B cell (primary cell): Measurements from ENCODE around the gene ARRDC3. TPM values are rescaled to one million over a fixed set of nuclear protein-coding genes. Genes with fewer than 3 reads are reported as not detected.

Experiments used
- ATAC-seq: fragments of 200-7000 bp; cut with Tn5 transposase; one replicate; pipeline ENCODE4 v1.10.0; 2021; ENCODE audit warnings: low read depth, mild to moderate bottlenecking, moderate number of reproducible peaks, moderate library complexity
- CTCF ChIA-PET: fragments of 350-600 bp; sonication (Branson Sonifier 250); formaldehyde crosslinking; loops from one replicate; lab custom pipeline; 2021; ENCODE audit warnings: antibody characterized with exemption, inconsistent platforms; lab: Charles Lee
- POLR2A ChIA-PET: fragments of 350-600 bp; sonication (Branson Sonifier 250); formaldehyde crosslinking; loops from one replicate; lab custom pipeline; 2021; ENCODE audit warnings: antibody characterized with exemption; lab: Charles Lee
- DNase-seq: peaks from one replicate; pipeline ENCODE4 v3.0.0; 2013
- H2AFZ ChIP-seq: 2 replicates; pipeline ENCODE4 v1.6.1; 2012; ENCODE audit warnings: mild to moderate bottlenecking, low read depth, low read length; ENCODE audit not compliant: insufficient read depth, poor library complexity, severe bottlenecking
- H3K27ac ChIP-seq, 2 donors: 1 replicate in 1 of 2; 2 replicates in 1 of 2; pipeline ENCODE4 v1.5.1; 2012 to 2013; ENCODE audit warnings: low read length in 2 of 2, mild to moderate bottlenecking in 2 of 2, moderate library complexity in 1 of 2
- H3K27me3 ChIP-seq, 4 experiments: fragments of 200-600 bp in 1 of 4; sonication (generic) in 1 of 4; replicated peaks in 1 of 4; 1 replicate in 2 of 4; 2 replicates in 2 of 4; pipeline versions ENCODE4 v1.6.1 to v1.7.0; 2013 to 2016; ENCODE audit warnings: low read length in 3 of 4, mild to moderate bottlenecking in 2 of 4, mixed read lengths in 1 of 4, moderate library complexity in 1 of 4; ENCODE audit not compliant: insufficient read depth in 4 of 4, control insufficient read depth in 3 of 4; ENCODE audit errors: control extremely low read depth in 1 of 4
- H3K36me3 ChIP-seq, 2 experiments: replicated peaks in 1 of 2; 1 replicate in 1 of 2; 2 replicates in 1 of 2; pipeline versions ENCODE4 v1.6.1 to v1.7.1; 2013; ENCODE audit warnings: low read length in 1 of 2; ENCODE audit not compliant: insufficient read depth in 2 of 2, control insufficient read depth in 1 of 2; ENCODE audit errors: control extremely low read depth in 1 of 2, extremely low read depth in 1 of 2
- H3K4me1 ChIP-seq, 2 donors: fragments of 200-600 bp in 1 of 2; sonication (generic) in 1 of 2; 1 replicate in 1 of 2; 2 replicates in 1 of 2; pipeline versions ENCODE4 v1.5.1 to v1.6.1; 2013 to 2017; ENCODE audit warnings: low read length in 2 of 2; ENCODE audit not compliant: control insufficient read depth in 2 of 2, insufficient read depth in 2 of 2
- H3K4me2 ChIP-seq: replicated peaks from 2 replicates; pipeline ENCODE3; 2012; ENCODE audit warnings: mild to moderate bottlenecking, low read depth, low read length; ENCODE audit not compliant: poor library complexity, severe bottlenecking
- H3K4me3 ChIP-seq, 5 experiments: fragments of 200-600 bp in 1 of 5; sonication (generic) in 1 of 5; 1 replicate in 3 of 5; 2 replicates in 2 of 5; pipeline versions ENCODE4 v1.5.1 to v1.7.0; 2011 to 2016; ENCODE audit warnings: low read length in 4 of 5, mild to moderate bottlenecking in 4 of 5, low read depth in 2 of 5, control low read depth in 1 of 5, moderate library complexity in 1 of 5; ENCODE audit not compliant: insufficient read depth in 1 of 5; ENCODE audit errors: control extremely low read depth in 1 of 5, extremely low read depth in 1 of 5
- H3K79me2 ChIP-seq: fragments of 200-600 bp; sonication (generic); one replicate; pipeline ENCODE4 v1.6.0; 2016; ENCODE audit warnings: low read length; ENCODE audit not compliant: control insufficient read depth, insufficient read depth
- H3K9ac ChIP-seq: fragments of 200-600 bp; sonication (generic); 2 replicates; pipeline ENCODE4 v1.6.1; 2017; ENCODE audit warnings: mild to moderate bottlenecking, low read length, moderate library complexity
- H3K9me3 ChIP-seq, 3 donors: one replicate each; pipeline versions ENCODE4 v1.6.1 to v1.7.1; 2013; ENCODE audit warnings: low read length in 2 of 3; ENCODE audit not compliant: control insufficient read depth in 2 of 3, insufficient read depth in 1 of 3; ENCODE audit errors: control extremely low read depth in 1 of 3
- H4K20me1 ChIP-seq: 2 replicates; pipeline ENCODE4 v1.6.0; 2012; ENCODE audit warnings: mild to moderate bottlenecking, low read length; ENCODE audit not compliant: insufficient read depth, control insufficient read depth, poor library complexity, severe bottlenecking
- H3K27ac Mint-ChIP-seq: one replicate; pipeline ENCODE4 v1.8.0; 2021; ENCODE audit warnings: mixed read lengths
- H3K27me3 Mint-ChIP-seq: one replicate; pipeline ENCODE4 v1.8.0; 2021; ENCODE audit warnings: mixed read lengths
- H3K4me1 Mint-ChIP-seq: one replicate; pipeline ENCODE4 v1.8.0; 2021; ENCODE audit warnings: mixed read lengths
- H3K4me3 Mint-ChIP-seq: one replicate; pipeline ENCODE4 v1.8.0; 2021; ENCODE audit warnings: mixed read lengths
- H3K9me3 Mint-ChIP-seq: one replicate; pipeline ENCODE4 v1.8.0; 2022; ENCODE audit warnings: mixed read lengths; ENCODE audit not compliant: insufficient read depth
- EZH2 ChIP-seq: IDR thresholded peaks from 2 replicates; pipeline ENCODE4 v1.6.1; 2012; ENCODE audit warnings: borderline replicate concordance, low read depth, mild to moderate bottlenecking, moderate library complexity, low read length; ENCODE audit not compliant: insufficient read depth, poor library complexity, severe bottlenecking
- WGBS: methylation state at CpG from one replicate; pipeline ENCODE4 v1.1.5; 2013; ENCODE audit warnings: missing lambda C conversion rate; ENCODE audit not compliant: insufficient coverage; 5-methylcytosine and 5-hydroxymethylcytosine counted together
- intact Hi-C: fragments of 100-400 bp; cut with micrococcal nuclease; formaldehyde crosslinking; loops from one replicate; pipeline ENCODE4 v1.10.0; 2022
- polyA plus RNA-seq: library from polyadenylated mRNA; depleted of rRNA; stranded (reverse); fragments of >200 nt; gene quantifications from 2 replicates; pipeline ENCODE4 v1.2.3, GENCODE V29; 2012
- total RNA-seq, 2 donors: library from RNA; stranded (reverse); fragments of 120-200 nt in 1 of 2; gene quantifications; 1 replicate in 1 of 2; 2 replicates in 1 of 2; pipeline versions ENCODE4 v1.2.3 to v1.2.4, GENCODE V29; 2013 to 2022
- TF ChIP-seq, protein P1 (sequence below): fragments of 200-600 bp; IDR thresholded peaks from one replicate; pipeline ENCODE4 v1.8.0; 2022; ENCODE audit warnings: antibody characterized with exemption, mild to moderate bottlenecking

Gene ARRDC3
- total and polyA plus RNA-seq, 2 donors (not counting 1 experiment from before 2014, with no cell fraction given) = 52.9 to 84.9 TPM

DNA sequence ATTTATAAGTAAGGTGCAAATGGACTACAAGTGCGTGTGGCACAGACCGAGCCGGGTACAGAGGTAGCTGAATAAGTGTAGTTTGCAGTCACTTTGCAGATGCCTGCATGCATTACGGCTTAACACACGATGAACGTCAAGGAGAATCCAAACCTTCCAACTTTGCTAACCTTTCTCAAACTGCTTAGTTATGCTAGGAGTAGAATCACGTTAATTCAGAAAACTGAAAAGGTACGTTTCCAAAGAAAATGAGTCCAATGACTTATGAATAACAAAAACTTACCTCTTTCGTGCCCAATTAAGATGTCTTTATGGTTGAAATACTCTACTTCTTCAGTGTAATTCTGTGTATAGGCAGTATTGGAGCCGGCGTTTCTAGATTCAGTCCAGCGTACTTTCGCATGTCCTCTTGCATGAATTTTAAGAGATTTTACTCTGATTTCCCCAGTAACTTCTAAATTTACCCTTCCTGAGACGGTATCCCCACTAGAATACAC, 539 bp downstream of the ARRDC3 start:
- ChIA-PET POLR2A (interaction anchor here (0.5 to 3.0 kb wide), 10 partner anchors 20 to 973 kb away, joined by 3 to 15 read pairs (median 6); partner anchors contain the start of genes CETN3 and LYSMD3), CTCF (interaction anchor here (0.8 to 9.3 kb wide), 9 partner anchors 37 to 450 kb away, joined by 3 to 195 read pairs (median 34); no protein-coding TSS in a partner anchor)
- no peak for ATAC-seq
- Histone ChIP-seq H4K20me1 (no peaks in the 10 kb centered on the region), H3K9ac (peak overlapping the region; percentile 99), H3K27me3 (no peaks in the 10 kb centered on the region), H3K9me3 (no peaks in the 10 kb centered on the region), H3K36me3 (peaks cover 0 to 2% of the 10 kb centered on the region in 2 experiments), H3K4me2 (peak overlapping the region; percentile 87), H3K27ac (peak overlapping the region; percentile 99 to 100), H3K4me1 (peaks cover 15 to 20% of the 10 kb centered on the region in 2 donors), H3K4me3 (peak overlapping the region; percentile 76 to 98 (median 98)), H2AFZ (peak overlapping the region; percentile 9), H3K79me2 (peaks cover 41% of the 10 kb centered on the region)
- intact Hi-C loops = loop anchor here (1.0 kb wide), 1 partner anchor 70 kb away; no protein-coding TSS in a partner anchor
- DNase-seq = peak; percentile 61
- 0% methylated on average over 1 of the region's 14 CpGs for WGBS
- no peak for TF ChIP-seq EZH2
- TF ChIP-seq, protein P1, sequence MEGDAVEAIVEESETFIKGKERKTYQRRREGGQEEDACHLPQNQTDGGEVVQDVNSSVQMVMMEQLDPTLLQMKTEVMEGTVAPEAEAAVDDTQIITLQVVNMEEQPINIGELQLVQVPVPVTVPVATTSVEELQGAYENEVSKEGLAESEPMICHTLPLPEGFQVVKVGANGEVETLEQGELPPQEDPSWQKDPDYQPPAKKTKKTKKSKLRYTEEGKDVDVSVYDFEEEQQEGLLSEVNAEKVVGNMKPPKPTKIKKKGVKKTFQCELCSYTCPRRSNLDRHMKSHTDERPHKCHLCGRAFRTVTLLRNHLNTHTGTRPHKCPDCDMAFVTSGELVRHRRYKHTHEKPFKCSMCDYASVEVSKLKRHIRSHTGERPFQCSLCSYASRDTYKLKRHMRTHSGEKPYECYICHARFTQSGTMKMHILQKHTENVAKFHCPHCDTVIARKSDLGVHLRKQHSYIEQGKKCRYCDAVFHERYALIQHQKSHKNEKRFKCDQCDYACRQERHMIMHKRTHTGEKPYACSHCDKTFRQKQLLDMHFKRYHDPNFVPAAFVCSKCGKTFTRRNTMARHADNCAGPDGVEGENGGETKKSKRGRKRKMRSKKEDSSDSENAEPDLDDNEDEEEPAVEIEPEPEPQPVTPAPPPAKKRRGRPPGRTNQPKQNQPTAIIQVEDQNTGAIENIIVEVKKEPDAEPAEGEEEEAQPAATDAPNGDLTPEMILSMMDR = no peak
- peak overlapping the region; percentile 88 for H3K4me3 Mint-ChIP-seq
- peaks cover 27% of the 10 kb centered on the region for H3K4me1 Mint-ChIP-seq
- H3K27ac Mint-ChIP-seq = peak overlapping the region; percentile 99
- H3K9me3 Mint-ChIP-seq = no peaks in the 10 kb centered on the region
- no peaks in the 10 kb centered on the region for H3K27me3 Mint-ChIP-seq

DNA sequence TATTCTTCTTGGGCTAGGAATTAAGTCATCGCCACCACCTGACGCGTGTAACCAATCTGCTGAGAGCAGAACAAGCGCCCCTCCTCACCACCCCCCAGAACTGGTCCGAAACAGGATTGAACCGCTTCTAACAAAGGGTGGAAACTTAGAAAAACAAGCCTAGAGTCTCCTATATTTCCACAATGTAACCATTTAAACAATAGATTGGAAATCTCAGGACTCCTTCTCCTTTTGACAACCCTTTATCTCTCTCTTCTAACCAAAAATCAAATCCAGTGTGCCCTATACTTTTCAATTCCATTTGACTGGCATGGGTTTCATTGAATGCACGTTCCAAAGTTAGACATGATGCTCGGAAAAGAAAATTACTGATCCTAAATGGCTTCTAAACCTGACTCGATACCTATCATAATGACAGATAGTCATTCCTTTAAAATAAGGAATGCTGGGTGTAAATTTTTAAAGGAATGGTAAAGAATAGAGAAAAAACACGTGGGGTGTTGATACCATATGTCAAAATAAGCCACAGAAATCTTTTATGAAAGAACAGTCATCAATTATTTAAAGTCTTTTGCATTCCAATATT, 1.2 kb downstream of the ARRDC3 start:
- WGBS = 4% methylated on average over 5 of the region's 10 CpGs
- intact Hi-C loops = no loop called here
- Histone ChIP-seq H3K4me3 (peak overlapping the region; percentile 76 to 98 (median 98)), H3K36me3 (peaks cover 2 to 4% of the 10 kb centered on the region in 2 experiments), H3K27ac (peak overlapping the region; percentile 99 to 100), H2AFZ (peak overlapping the region; percentile 67), H3K27me3 (no peaks in the 10 kb centered on the region), H3K9ac (peak overlapping the region; percentile 99), H3K4me2 (peak overlapping the region; percentile 87), H3K4me1 (peaks cover 15 to 20% of the 10 kb centered on the region in 2 donors), H3K79me2 (peaks cover 41% of the 10 kb centered on the region), H4K20me1 (no peaks in the 10 kb centered on the region), H3K9me3 (no peaks in the 10 kb centered on the region)
- CTCF ChIA-PET = interaction anchor here (1.5 to 9.3 kb wide), 2 partner anchors 102 to 161 kb away, joined by 4 to 195 read pairs; no protein-coding TSS in a partner anchor
- Mint-ChIP-seq H3K27me3 (no peaks in the 10 kb centered on the region), H3K9me3 (no peaks in the 10 kb centered on the region), H3K27ac (peak overlapping the region; percentile 99), H3K4me3 (peak overlapping the region; percentile 88), H3K4me1 (peaks cover 32% of the 10 kb centered on the region)
- POLR2A ChIA-PET = interaction anchor here (0.5 to 2.3 kb wide), 8 partner anchors 19 to 973 kb away, joined by 3 to 11 read pairs (median 6); partner anchors contain the start of gene CETN3
- DNase-seq (peak; percentile 80), ATAC-seq (peak; percentile 6)
- TF ChIP-seq EZH2 = no peak
- TF ChIP-seq, protein P1 = no peak
